Activated B cell treated with CpG ODN at 0.5 μM for 24 hours (primary cell): ENCODE data around the gene MVK. TPM values are rescaled to one million over a fixed set of nuclear protein-coding genes. Genes with fewer than 3 reads are reported as not detected.
"Not testable (repeated sequence)": the region's sequence is repeated elsewhere in the genome, so short reads cannot be mapped to it uniquely, and the experiment has no call there.

ENCODE experiments used
- ATAC-seq: fragments of 200-7000 bp; cut with Tn5 transposase; one replicate; pipeline ENCODE4 v1.10.0; 2021; ENCODE audit warnings: low read depth, mild to moderate bottlenecking, moderate library complexity
- CTCF ChIA-PET: fragments of 350-600 bp; sonication (Branson Sonifier 250); formaldehyde crosslinking; loops from one replicate; lab custom pipeline; 2021; ENCODE audit warnings: antibody characterized with exemption; lab: Charles Lee
- POLR2A ChIA-PET: fragments of 350-600 bp; sonication (Branson Sonifier 250); formaldehyde crosslinking; loops from one replicate; lab custom pipeline; 2021; ENCODE audit warnings: antibody characterized with exemption; lab: Charles Lee
- DNase-seq: peaks from one replicate; pipeline ENCODE4 v3.0.0; 2022
- H3K27ac Mint-ChIP-seq: one replicate; pipeline ENCODE4 v1.8.0; 2020; ENCODE audit warnings: mixed read lengths
- H3K27me3 Mint-ChIP-seq: one replicate; pipeline ENCODE4 v1.8.0; 2021; ENCODE audit warnings: mixed read lengths
- H3K36me3 Mint-ChIP-seq: one replicate; pipeline ENCODE4 v1.8.0; 2021; ENCODE audit warnings: low read depth, mixed read lengths
- H3K4me1 Mint-ChIP-seq: one replicate; pipeline ENCODE4 v1.8.0; 2021; ENCODE audit warnings: mixed read lengths
- H3K4me3 Mint-ChIP-seq: one replicate; pipeline ENCODE4 v1.8.0; 2020; ENCODE audit warnings: mild to moderate bottlenecking, mixed read lengths
- H3K9me3 Mint-ChIP-seq: one replicate; pipeline ENCODE4 v1.8.0; 2020; ENCODE audit warnings: mixed read lengths
- CTCF ChIP-seq: fragments of 200-600 bp; IDR thresholded peaks from one replicate; pipeline ENCODE4 v1.8.0; 2022; ENCODE audit warnings: antibody characterized with exemption, mild to moderate bottlenecking
- intact Hi-C: fragments of 100-400 bp; cut with micrococcal nuclease; formaldehyde crosslinking; loops from one replicate; pipeline ENCODE4 v1.15.1; 2024
- total RNA-seq: library from RNA; stranded (reverse); gene quantifications from 2 replicates; pipeline ENCODE4 v1.2.3, GENCODE V29; 2022

Gene MVK
- total RNA-seq, 1 donor from 2014 or later = 28.5 TPM

GRCh38 chr12:109600995-109601394, 27.4 kb downstream of the MVK start:
- no peaks in the 10 kb centered on the region for H3K27me3 Mint-ChIP-seq
- no peak for ATAC-seq
- POLR2A ChIA-PET = no interaction called here
- H3K36me3 Mint-ChIP-seq = no peaks in the 10 kb centered on the region
- no peak overlapping the region for H3K27ac Mint-ChIP-seq
- CTCF ChIA-PET = interaction anchor here (1.4 kb wide), 1 partner anchor 174 kb away, joined by 5 read pairs; no protein-coding TSS in a partner anchor
- DNase-seq = no peak
- H3K9me3 Mint-ChIP-seq = no peaks in the 10 kb centered on the region
- intact Hi-C loops = no loop called here
- H3K4me1 Mint-ChIP-seq = peaks cover 5% of the 10 kb centered on the region
- TF ChIP-seq CTCF = no peak
- H3K4me3 Mint-ChIP-seq = no peak overlapping the region

GRCh38 chr12:109601557-109601956, 28.0 kb downstream of the MVK start:
- no peak overlapping the region for H3K4me3 Mint-ChIP-seq
- H3K9me3 Mint-ChIP-seq = no peaks in the 10 kb centered on the region
- TF ChIP-seq CTCF = no peak
- ATAC-seq = no peak
- no peak for DNase-seq
- POLR2A ChIA-PET = no interaction called here
- H3K36me3 Mint-ChIP-seq = no peaks in the 10 kb centered on the region
- intact Hi-C loops = no loop called here
- peaks cover 5% of the 10 kb centered on the region for H3K4me1 Mint-ChIP-seq
- no peak overlapping the region for H3K27ac Mint-ChIP-seq
- H3K27me3 Mint-ChIP-seq = no peaks in the 10 kb centered on the region
- CTCF ChIA-PET = no interaction called here

GRCh38 chr12:109602132-109602531, 28.5 kb downstream of the MVK start:
- intact Hi-C loops, POLR2A ChIA-PET: not testable (repeated sequence)

GRCh38 chr12:109604132-109604585, 30.6 kb downstream of the MVK start:
- peaks cover 12% of the 10 kb centered on the region for H3K27me3 Mint-ChIP-seq
- H3K4me3 Mint-ChIP-seq = no peak overlapping the region
- H3K9me3 Mint-ChIP-seq = no peaks in the 10 kb centered on the region
- H3K36me3 Mint-ChIP-seq = no peaks in the 10 kb centered on the region
- intact Hi-C loops = no loop called here
- TF ChIP-seq CTCF = no peak
- DNase-seq (no peak), ATAC-seq (no peak)
- ChIA-PET CTCF (no interaction called here), POLR2A (no interaction called here)
- no peaks in the 10 kb centered on the region for H3K4me1 Mint-ChIP-seq
- no peak overlapping the region for H3K27ac Mint-ChIP-seq

More at GRCh38 chr12:109602132-109602531, 28.5 kb downstream of the MVK start:
- H3K36me3 Mint-ChIP-seq, H3K27ac Mint-ChIP-seq, H3K27me3 Mint-ChIP-seq, H3K4me1 Mint-ChIP-seq, H3K4me3 Mint-ChIP-seq, H3K9me3 Mint-ChIP-seq, DNase-seq, ATAC-seq: not testable (repeated sequence)
- CTCF ChIA-PET = interaction anchor here (1.0 kb wide), 1 partner anchor 8 kb away, joined by 3 read pairs; no protein-coding TSS in a partner anchor

GRCh38 chr12:109605016-109605415, 31.4 kb downstream of the MVK start:
- DNase-seq = no peak
- no peak for ATAC-seq
- ChIA-PET CTCF (no interaction called here), POLR2A (no interaction called here)
- TF ChIP-seq CTCF = no peak
- Mint-ChIP-seq H3K27me3 (peaks cover 19% of the 10 kb centered on the region), H3K36me3 (no peaks in the 10 kb centered on the region), H3K4me3 (no peak overlapping the region), H3K9me3 (no peaks in the 10 kb centered on the region), H3K4me1 (no peaks in the 10 kb centered on the region), H3K27ac (no peak overlapping the region)
- intact Hi-C loops = no loop called here
